NT2/D1 (cell line): ENCODE measurements around the gene RUFY4.

Experiments used
- DNase-seq: peaks from one replicate; pipeline ENCODE4 v3.0.0-alpha.2; 2011; ENCODE audit warnings: low read depth, low spot score
- H3K27me3 ChIP-seq: 2 replicates; pipeline ENCODE4 v1.6.0; 2011; ENCODE audit warnings: mild to moderate bottlenecking; ENCODE audit not compliant: insufficient read length, insufficient read depth
- H3K36me3 ChIP-seq: 2 replicates; pipeline ENCODE4 v1.6.1; 2011; ENCODE audit warnings: mild to moderate bottlenecking, low read length, mixed read lengths; ENCODE audit not compliant: insufficient read depth, insufficient read length
- H3K4me1 ChIP-seq: 2 replicates; pipeline ENCODE4 v1.5.1; 2011; ENCODE audit not compliant: insufficient read depth, insufficient read length
- H3K4me3 ChIP-seq: 2 replicates; pipeline ENCODE4 v1.5.1; 2011; ENCODE audit warnings: low read depth; ENCODE audit not compliant: insufficient read length
- H3K9ac ChIP-seq: 2 replicates; pipeline ENCODE4 v1.6.0; 2011; ENCODE audit warnings: low read depth; ENCODE audit not compliant: insufficient read length
- H3K9me3 ChIP-seq: 2 replicates; pipeline ENCODE4 v1.5.1; 2011; ENCODE audit warnings: mild to moderate bottlenecking, low read length; ENCODE audit not compliant: insufficient read depth
- SUZ12 ChIP-seq: IDR thresholded peaks from 2 replicates; pipeline ENCODE4 v1.6.1; 2011; ENCODE audit not compliant: insufficient read length, insufficient read depth; ENCODE audit errors: extremely low read depth
- YY1 ChIP-seq: IDR thresholded peaks from 2 replicates; pipeline ENCODE4 v1.6.1; 2011; ENCODE audit not compliant: insufficient read length, insufficient read depth
- ZNF274 ChIP-seq: IDR thresholded peaks from 2 replicates; pipeline ENCODE4 v1.6.1; 2011; ENCODE audit warnings: mild to moderate bottlenecking, low read depth, low read length

The RUFY4 gene

GRCh38 chr2:218079943-218080913 lies 11.2 kb downstream of the RUFY4 start:
- Histone ChIP-seq H3K4me3 (no peak overlapping the region), H3K9ac (no peak overlapping the region), H3K4me1 (peaks cover 12% of the 10 kb centered on the region), H3K27me3 (no peaks in the 10 kb centered on the region), H3K36me3 (no peaks in the 10 kb centered on the region), H3K9me3 (no peaks in the 10 kb centered on the region)
- TF ChIP-seq ZNF274 (no peak), SUZ12 (no peak), YY1 (no peak)
- no peak for DNase-seq

DNA sequence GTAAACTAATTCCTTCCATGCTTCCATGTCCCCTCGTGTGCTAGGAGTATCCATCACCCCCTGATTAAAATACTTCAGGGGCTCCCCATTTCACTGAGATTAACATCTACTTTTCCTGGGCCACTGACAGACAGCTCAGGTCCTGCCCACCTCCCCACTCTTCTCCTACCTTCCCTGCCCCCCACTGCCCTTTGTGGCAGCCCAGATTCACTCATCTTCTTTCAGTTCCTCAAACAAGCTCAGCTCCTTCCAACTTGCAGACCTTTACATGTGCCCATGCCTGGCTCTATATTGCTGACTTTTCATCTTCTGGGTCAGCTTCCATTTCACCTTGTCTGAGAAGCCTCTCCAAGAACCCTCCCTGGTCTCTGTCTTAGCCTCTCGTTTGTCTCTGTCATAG lies 12.0 kb downstream of the RUFY4 start:
- no peak overlapping the region for H3K9ac ChIP-seq
- peaks cover 12% of the 10 kb centered on the region for H3K4me1 ChIP-seq
- no peak for DNase-seq
- no peaks in the 10 kb centered on the region for H3K27me3 ChIP-seq
- H3K4me3 ChIP-seq, result no peak overlapping the region
- TF ChIP-seq ZNF274, result no peak
- TF ChIP-seq SUZ12, result no peak
- no peak for TF ChIP-seq YY1
- no peaks in the 10 kb centered on the region for H3K36me3 ChIP-seq
- peaks cover under 1% of the 10 kb centered on the region; the same call in 1 of the 2 replicates for H3K9me3 ChIP-seq

DNA sequence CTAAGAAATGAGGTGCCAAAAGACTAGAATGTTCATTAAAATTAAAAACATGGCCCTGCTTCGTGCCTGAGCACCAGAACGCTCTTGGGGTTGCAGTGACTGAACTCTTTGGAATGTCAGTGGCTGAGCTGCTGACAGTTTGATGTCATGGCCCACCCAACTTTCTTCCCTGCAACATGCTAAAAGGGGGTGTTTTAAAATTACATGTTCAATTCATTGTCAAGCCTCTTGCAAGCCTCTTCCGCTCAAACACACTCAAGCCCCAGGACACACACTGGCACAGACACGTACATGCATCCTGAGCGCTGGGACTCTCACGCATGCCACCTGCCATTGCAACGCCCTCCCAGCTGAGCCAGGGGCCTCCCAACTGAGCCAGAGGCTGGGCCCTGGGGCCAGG lies 12.6 kb downstream of the RUFY4 start:
- H3K27me3 ChIP-seq, result no peaks in the 10 kb centered on the region
- H3K36me3 ChIP-seq, result no peaks in the 10 kb centered on the region
- H3K9ac ChIP-seq, result no peak overlapping the region
- no peak for TF ChIP-seq ZNF274
- TF ChIP-seq YY1, result no peak
- TF ChIP-seq SUZ12, result no peak
- H3K4me1 ChIP-seq, result peaks cover 5% of the 10 kb centered on the region
- DNase-seq, result no peak
- no peak overlapping the region for H3K4me3 ChIP-seq
- H3K9me3 ChIP-seq, result peaks cover 7% of the 10 kb centered on the region

GRCh38 chr2:218082586-218083351 lies 13.7 kb downstream of the RUFY4 start:
- Histone ChIP-seq H3K27me3 (no peaks in the 10 kb centered on the region), H3K9me3 (peaks cover 16% of the 10 kb centered on the region), H3K36me3 (no peaks in the 10 kb centered on the region), H3K4me3 (no peak overlapping the region), H3K4me1 (peaks cover 5% of the 10 kb centered on the region), H3K9ac (no peak overlapping the region)
- TF ChIP-seq YY1 (no peak), SUZ12 (no peak), ZNF274 (no peak)
- DNase-seq, result no peak

GRCh38 chr2:218083352-218083676 lies 14.3 kb downstream of the RUFY4 start:
- DNase-seq, result no peak
- Histone ChIP-seq H3K4me3 (no peak overlapping the region), H3K27me3 (peaks cover under 1% of the 10 kb centered on the region), H3K9ac (no peak overlapping the region), H3K9me3 (peaks cover 16% of the 10 kb centered on the region), H3K4me1 (peaks cover 5% of the 10 kb centered on the region), H3K36me3 (no peaks in the 10 kb centered on the region)
- TF ChIP-seq ZNF274 (no peak), SUZ12 (no peak), YY1 (no peak)

- Histone ChIP-seq H3K27me3 (peaks cover 3% of the 10 kb centered on the region), H3K9me3 (peaks cover 16% of the 10 kb centered on the region), H3K9ac (no peak overlapping the region), H3K4me1 (no peaks in the 10 kb centered on the region), H3K36me3 (no peaks in the 10 kb centered on the region), H3K4me3 (no peak overlapping the region)
- TF ChIP-seq YY1, result no peak
- no peak for TF ChIP-seq SUZ12
- no peak for DNase-seq
Measured at GRCh38 chr2:218086478-218086877, 17.4 kb downstream of the RUFY4 start.

- DNase-seq, result no peak
- Histone ChIP-seq H3K4me1 (no peaks in the 10 kb centered on the region), H3K9ac (no peak overlapping the region), H3K9me3 (peaks cover 16% of the 10 kb centered on the region), H3K27me3 (peaks cover 3% of the 10 kb centered on the region), H3K4me3 (no peak overlapping the region), H3K36me3 (no peaks in the 10 kb centered on the region)
- TF ChIP-seq ZNF274 (no peak), SUZ12 (no peak), YY1 (no peak)
Measured at GRCh38 chr2:218089259-218089658, 20.2 kb downstream of the RUFY4 start.
